ENCODE data around the gene KIAA1549.

DNA sequence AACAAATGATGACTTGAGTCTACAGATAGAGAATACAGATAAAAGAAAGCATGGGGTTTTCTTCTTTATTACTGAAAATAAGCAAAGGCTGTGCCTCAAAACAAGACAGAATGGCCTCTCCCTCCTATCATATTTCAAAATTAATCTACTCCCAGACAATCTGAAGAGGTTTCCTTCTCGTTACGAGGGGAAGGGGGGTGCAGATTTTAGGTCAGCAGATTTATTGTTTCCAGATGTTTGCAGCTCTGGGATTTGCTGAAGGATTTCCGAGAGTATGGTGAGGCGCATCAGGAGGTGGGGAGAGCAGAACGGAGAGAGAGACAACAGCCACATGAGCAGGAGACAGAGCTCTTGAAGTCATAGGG is 89.8 kb downstream of the KIAA1549 start:
- TF ChIP-seq CTCF (IDR thresholded peaks at IDR 0.05) (no peak), POLR2AphosphoS5 (IDR thresholded peaks at IDR 0.05; ENCODE audit: low read depth, low read length) (no peak), REST (IDR thresholded peaks at IDR 0.05; ENCODE audit: insufficient read depth in 1 of 2, low read depth in 2 of 2, low read length in 1 of 2) (no peak), TCF7L2 (IDR thresholded peaks at IDR 0.05; ENCODE audit: low read depth, low read length) (no peak), SIN3A (IDR thresholded peaks at IDR 0.05; ENCODE audit: borderline replicate concordance, insufficient read depth, low read depth, low read length) (no peak)
